AG09309 (cell line): ENCODE measurements around the gene DEAF1.

Source experiments
- DNase-seq: peaks from one replicate; pipeline ENCODE4 v3.0.0-alpha.2; 2010; ENCODE audit warnings: low read depth
- H3K4me3 ChIP-seq: 2 replicates; pipeline ENCODE4 v1.5.1; 2011; ENCODE audit warnings: mild to moderate bottlenecking, low read depth, low read length, moderate library complexity; ENCODE audit not compliant: control insufficient read depth
- CTCF ChIP-seq: IDR thresholded peaks from 2 replicates; pipeline ENCODE4 v1.5.1; 2011; ENCODE audit warnings: mild to moderate bottlenecking, low read depth, low read length, inconsistent platforms; ENCODE audit not compliant: insufficient read depth, control insufficient read depth; ENCODE audit errors: missing control alignments

DEAF1 gene

GRCh38 chr11:688681-689080 lies 6.3 kb downstream of the DEAF1 start:
- H3K4me3 ChIP-seq, result no peak overlapping the region
- DNase-seq, result no peak
- no peak for TF ChIP-seq CTCF

- H3K4me3 ChIP-seq, result no peak overlapping the region
- no peak for DNase-seq
- TF ChIP-seq CTCF, result no peak
Measured at GRCh38 chr11:687751-688150, 7.3 kb downstream of the DEAF1 start.

GRCh38 chr11:686451-687243 lies 8.4 kb downstream of the DEAF1 start:
- DNase-seq, result no peak
- no peak overlapping the region for H3K4me3 ChIP-seq
- no peak for TF ChIP-seq CTCF

GRCh38 chr11:680970-681369 lies 14.1 kb downstream of the DEAF1 start:
- no peak overlapping the region for H3K4me3 ChIP-seq
- DNase-seq, result no peak
- TF ChIP-seq CTCF, result no peak

GRCh38 chr11:680476-680875 lies 14.5 kb downstream of the DEAF1 start:
- H3K4me3 ChIP-seq, result no peak overlapping the region
- TF ChIP-seq CTCF, result no peak
- DNase-seq, result no peak

- no peak overlapping the region for H3K4me3 ChIP-seq
- TF ChIP-seq CTCF, result no peak
- no peak for DNase-seq
Measured at GRCh38 chr11:679271-680207, 15.5 kb downstream of the DEAF1 start.
